ENCODE data around the gene PFKFB4. TPM values are rescaled to one million over a fixed set of nuclear protein-coding genes. Genes with fewer than 3 reads are reported as not detected.

Gene PFKFB4
- 2.4 TPM for total RNA-seq
- long read RNA-seq, partial matches to known transcripts: 0 of 1 reads
- long read RNA-seq, other reads (novel, unspliced or antisense): 1 of 1 reads

DNA sequence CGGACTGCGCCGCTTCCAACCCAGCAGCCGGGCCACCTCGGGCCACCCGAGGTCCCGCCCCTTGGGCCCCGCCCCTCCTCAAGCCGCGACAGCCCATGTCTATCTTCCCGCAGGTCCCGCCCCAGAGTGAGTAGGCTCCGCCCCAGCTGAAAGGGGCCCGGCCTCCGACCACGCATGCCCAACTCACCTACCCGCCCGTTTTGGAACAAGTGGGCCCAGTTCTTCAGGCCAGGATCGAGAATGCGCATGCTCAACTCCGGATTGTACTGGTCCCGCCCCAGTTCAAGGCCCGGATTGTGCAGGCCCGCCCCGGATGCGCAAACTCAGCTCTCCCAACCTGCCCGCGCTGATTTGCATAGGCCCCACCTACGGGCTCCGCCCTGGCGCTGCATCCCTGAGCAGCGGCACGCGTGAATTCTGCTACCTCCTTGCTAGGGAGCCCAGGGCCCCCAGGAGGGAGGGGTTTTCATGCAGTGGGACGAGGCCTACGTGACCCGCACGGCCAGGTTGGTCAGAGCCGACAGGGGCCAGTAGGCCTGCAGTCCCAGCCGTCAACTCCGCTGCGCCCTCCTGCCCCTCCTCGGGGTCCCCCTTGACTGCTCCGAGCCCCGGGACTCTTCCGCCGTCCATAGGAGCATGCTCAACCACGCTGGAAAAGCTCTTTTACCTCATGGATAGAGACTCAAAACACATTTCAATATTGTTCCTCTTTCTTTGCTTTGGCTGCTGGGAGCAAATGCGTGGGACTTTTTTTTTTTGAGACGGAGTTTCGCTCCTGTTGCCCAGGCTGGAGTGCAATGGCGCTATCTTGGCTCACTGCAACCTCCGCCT lies at the start of gene PFKFB4:
Gene PFKFB4 (minus strand): TSS at position 8 of the 831 bp plus-strand sequence. CDS start 26 bp downstream, outside the sequence.
- intact Hi-C loops (cut with DNase I): loop anchor here (2.0 kb wide), 2 partner anchors 52 to 78 kb away; partner anchors contain the start of genes SLC26A6 and UQCRC1
- peak; percentile 94 for ATAC-seq
- DNase-seq (ENCODE audit: missing footprints): peak; percentile 99

DNA sequence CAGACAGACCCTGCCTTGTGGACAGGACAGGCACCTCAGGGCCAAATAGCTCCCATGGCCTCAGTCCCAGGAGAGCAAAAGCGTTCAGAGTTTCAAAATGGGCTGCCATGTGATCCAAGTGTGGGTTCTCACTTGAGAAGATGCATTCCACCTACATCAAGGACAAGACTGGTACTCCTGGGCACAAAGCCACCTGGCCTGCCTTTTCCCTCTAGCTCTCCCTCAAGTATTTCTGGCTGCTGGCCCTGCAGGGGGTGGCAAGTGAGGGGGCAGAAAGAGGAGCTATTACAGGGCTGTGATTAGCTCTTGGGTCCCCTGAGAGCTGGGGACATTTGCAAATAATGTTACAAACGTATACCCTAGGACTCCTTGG lies 45.0 kb upstream of the PFKFB4 start:
- peak; percentile 86 for DNase-seq (ENCODE audit: missing footprints)
- intact Hi-C loops (cut with DNase I): no loop called here
- ATAC-seq: peak; percentile 45

DNA sequence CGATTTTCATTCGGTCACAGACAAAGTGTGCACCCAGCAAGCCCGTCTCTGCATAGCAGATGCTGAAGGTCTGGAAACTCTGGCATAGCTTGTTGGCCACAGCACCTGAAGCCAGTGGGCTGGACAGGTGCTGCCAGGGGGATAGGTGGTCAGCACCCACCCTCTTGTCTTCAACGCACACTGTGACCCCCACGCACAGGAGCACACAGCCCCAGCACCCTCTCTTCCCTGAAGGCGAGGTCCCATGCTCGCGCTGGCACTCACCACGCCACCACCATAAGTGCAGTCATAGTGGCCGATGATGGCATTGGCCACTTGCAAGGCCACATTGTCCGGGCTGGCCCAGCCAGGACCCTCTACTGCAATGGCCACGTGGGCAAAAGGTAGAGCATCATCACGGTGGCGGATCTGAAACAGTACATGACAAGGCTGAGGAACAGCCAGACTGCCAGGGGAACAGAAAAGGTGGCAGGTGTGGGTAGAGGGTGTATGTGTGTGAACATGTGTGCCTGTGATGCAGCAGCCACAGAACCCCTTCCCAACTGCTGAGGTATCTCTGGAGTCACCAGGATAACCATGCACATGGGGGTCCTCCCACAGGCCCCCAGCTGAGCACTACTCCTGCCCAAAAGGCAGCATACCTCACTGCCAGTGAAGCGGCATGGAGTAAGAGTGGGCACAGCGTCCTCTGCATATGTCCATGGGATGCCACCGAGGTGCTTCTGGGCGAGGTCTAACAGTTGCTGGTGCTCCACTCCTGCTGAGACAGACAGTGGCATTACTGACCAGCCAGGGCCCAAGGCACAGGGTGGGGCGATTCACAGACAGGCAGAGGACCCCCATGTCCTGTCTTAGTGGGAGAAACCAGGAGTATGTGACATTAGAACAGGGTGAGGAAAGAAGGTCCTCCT lies 44.4 kb upstream of the PFKFB4 start:
- DNase-seq (ENCODE audit: missing footprints) (peak; percentile 55), ATAC-seq (no peak)
- intact Hi-C loops (cut with DNase I): no loop called here

DNA sequence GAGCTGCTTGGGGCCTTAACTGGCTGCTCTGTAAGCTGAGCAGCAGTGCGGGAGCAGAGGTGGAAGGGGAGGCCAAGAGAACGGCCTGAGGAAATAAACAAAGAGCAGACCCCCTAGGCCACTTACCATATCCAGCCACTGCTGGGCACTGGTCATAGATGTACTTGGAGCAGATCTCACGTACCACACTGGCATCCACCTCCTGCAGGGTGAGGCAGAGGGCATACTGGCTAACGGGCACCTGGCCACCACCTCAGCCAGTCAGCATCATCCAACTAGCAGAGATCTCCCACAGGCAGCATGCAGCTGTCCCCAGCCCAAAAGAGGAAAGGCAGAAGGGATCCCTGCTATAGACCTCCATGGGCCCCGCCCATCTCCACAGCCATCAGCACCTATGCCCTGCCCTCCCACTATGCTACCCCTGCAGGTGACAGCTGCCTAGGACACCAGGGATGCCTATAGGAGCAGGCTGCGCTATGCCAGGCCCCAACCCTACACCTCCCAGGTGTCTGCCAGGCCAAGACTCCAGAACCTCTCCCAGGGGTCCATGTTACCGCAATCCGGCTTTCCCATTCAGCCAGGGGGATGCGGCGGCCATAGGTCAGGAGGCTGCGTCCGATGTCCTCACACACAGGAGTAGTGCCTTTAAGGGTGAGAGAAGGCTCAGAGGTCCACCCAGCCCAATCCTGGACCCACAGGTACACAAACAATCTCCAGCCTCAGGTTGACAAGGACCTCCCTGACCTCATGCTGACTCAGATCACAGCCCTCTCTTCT lies 43.1 kb upstream of the PFKFB4 start:
- ATAC-seq (no peak), DNase-seq (ENCODE audit: missing footprints) (peak; percentile 53)
- intact Hi-C loops (cut with DNase I): loop anchor here (2.0 kb wide), 1 partner anchor 41 kb away; no protein-coding TSS in a partner anchor

DNA sequence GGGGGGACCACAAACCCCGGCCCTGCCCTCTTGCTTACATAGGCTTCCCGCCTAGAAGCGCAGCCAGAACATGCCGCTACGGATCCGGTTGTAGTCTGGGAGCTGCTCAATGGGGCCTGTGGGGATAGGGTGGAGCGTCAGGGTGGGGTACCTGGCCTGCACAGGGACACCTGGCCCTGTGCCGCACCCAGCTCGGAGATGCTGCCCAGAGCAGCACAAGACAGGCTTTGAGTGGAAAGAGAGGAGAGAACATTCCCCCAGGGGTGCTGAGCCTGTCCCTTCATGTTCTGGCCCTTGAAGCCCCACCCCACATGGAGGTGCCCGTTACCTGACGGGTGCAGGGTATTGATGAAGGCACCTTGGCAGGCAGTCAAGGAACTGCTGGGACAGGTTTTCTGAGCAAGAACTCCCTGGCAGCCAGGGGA lies 42.5 kb upstream of the PFKFB4 start:
- ATAC-seq: no peak
- intact Hi-C loops (cut with DNase I): loop anchor here (2.0 kb wide), 1 partner anchor 40 kb away; no protein-coding TSS in a partner anchor
- DNase-seq (ENCODE audit: missing footprints): peak; percentile 59

DNA sequence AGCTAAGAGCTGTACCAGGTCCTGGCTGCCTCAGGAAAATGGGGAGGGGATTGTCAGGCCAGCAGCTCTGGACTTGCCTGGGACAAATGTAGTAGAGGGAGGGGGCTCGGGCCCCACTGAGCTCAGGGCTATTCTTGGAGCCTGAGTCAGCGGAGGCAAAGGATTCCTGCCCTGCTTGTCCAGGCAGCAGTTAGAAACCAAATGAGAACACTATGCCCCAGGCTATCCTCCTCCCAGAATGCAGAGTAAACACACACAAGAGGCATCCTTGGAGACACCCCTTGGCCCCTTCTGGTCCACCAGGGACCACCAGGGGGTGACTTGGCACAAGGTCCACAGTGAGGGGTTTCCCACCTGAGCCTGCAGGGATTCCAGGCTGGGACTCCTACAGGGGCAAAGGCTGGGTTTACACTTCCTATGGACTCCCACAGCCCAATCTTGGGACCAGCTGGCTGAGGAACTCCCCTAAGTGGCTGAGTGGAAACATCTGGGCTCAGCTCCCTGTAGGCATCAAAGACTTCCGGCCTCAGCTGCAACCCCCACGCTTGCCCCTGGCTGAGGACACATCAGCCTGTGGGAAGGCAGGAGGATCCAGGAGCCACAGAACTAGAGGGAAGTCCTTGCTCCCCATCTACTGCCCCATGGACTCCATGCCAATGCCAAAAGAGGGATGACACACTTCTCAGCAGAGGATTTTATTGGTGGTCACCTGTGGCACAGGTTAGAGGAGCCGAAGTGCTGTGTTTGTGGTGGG lies 41.9 kb upstream of the PFKFB4 start:
- ATAC-seq (peak; percentile 80), DNase-seq (ENCODE audit: missing footprints) (peak; percentile 74)
- intact Hi-C loops (cut with DNase I): loop anchor here (2.0 kb wide), 1 partner anchor 40 kb away; no protein-coding TSS in a partner anchor

DNA sequence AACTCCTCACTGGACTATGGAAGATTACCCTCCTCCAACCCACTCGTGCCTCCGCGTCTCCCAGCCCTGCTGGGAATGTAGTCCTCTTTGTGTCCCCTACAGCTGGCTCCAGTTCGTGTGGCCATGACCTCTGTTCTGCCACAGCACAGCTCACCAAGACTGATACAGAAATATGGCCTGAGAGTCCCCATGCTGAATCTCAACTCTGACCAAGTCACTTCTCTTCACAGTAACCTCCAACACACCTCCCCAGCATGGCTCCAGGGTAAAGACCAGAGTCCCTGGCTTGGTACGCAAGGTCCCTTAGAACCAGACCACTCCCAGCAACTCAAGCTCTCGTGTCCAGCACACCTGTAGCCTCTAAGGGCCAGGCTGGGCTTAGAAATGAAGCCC lies 40.8 kb upstream of the PFKFB4 start:
- intact Hi-C loops (cut with DNase I): no loop called here
- DNase-seq (ENCODE audit: missing footprints) (peak; percentile 43), ATAC-seq (no peak)

DNA sequence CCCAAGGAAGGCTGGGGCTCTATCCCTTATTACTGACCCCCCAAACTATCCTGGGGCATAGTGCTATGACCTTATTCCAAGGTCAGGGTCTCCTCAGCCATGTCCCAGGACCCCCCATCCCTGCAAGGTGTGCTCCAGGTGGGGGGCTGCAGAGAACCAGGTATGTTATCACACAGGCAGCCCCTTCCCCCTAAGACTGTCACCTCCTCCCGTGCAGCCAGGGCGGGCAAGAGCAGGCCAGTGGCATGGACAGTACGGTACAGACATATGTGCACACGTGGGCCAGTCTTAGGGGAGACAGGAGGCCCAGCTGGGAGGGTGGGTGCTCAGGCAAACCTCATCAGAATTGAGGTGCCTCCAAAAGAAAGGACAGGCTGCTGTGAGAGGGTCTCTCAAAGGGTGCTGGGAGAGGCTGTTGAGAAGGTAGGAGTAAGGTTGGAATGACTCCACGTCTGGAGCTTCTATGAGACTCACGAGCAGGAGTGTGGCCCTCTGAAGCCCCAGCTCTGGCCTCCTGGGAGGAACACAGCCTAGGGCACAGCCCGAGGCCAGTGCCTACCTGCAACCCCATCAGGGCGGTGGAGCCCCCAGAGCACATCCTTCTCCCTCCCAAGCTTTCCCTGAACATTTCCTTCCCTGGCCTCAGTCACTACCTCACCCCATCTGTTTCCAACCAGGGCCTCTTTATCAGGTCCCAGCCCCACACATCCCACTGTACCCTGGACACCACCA lies 40.2 kb upstream of the PFKFB4 start:
- DNase-seq (ENCODE audit: missing footprints) (peak; percentile 40), ATAC-seq (no peak)
- intact Hi-C loops (cut with DNase I): no loop called here

DNA sequence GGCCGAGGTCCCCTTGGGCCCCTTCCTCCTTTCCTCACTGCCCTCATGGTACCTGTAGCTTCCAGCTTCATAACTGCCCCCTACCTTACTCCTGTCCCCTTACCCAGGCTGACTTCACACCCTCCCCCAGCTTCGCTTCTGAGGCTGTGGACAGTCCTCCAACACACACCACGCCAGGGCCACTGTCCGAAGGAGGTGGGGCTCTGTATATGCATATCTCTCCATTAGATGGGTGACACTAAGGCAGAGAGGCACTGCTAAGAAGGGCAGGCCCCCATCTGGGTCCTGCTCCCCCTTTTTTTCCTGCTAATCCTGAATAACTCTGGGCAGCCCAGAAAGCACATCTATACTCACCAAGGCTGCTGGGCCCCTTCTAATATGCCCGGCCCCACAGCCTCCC lies 39.6 kb upstream of the PFKFB4 start:
- no peak for ATAC-seq
- intact Hi-C loops (cut with DNase I): no loop called here
- DNase-seq (ENCODE audit: missing footprints): peak; percentile 32

DNA sequence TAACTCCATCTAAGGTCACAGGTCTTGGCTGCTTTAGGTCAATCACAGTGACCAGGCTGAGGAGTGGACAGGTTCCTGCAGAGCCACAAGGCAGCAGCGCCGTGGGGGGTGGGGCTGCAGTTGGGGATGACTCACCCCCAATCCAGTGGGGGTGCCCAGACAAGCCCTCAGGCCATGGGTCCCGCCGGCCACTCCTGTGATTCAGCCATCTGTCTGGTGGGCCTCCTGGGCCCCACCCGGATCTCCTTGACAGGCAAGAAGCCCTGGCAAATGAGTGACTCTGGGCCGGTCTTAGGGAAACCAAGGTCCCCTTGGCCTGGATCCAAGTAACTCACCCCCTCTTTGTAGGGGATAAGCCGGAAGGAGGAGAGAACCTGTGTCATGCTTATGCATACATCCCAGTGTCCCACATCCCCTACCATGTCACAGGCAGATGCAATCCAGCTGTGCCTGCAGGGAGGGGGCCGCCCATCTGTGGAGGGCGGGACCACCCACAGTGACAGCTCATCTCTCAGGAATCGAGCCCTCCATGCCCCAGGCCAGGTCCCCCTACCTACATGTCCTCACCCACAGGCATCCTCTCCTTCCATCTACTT lies 39.0 kb upstream of the PFKFB4 start:
- intact Hi-C loops (cut with DNase I): no loop called here
- no peak for ATAC-seq

DNA sequence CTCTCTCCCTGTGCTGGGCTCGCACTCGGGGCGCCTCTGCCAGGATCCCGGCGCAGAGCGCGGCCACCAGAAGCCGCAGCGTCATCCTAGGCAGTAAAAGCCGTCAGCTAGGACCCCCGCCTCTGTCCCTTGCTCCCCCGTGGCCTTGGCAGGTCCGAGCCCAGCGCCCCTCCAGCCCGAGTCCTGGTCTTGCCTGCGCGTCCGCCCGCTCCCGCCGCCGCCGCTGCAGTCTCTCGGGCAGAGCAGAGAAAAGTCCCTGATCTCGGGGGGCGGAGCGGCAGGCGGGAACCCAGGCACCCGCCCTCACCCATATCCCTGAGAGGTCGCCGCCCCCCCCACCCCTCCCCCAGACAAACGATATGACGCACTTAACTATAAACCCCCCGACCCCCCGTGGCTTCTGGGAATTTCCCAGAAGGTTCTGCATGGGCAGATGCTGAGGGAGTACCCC lies 38.5 kb upstream of the PFKFB4 start, which contains the start of gene COL7A1:
Gene COL7A1 (minus strand): TSS at position 255 of the 451 bp plus-strand sequence. CDS start 170 bp downstream, at position 85.
- DNase-seq (ENCODE audit: missing footprints) (peak; percentile 64), ATAC-seq (no peak)
- intact Hi-C loops (cut with DNase I): no loop called here

More for the DNA sequence above, 39.0 kb upstream of the PFKFB4 start:
- DNase-seq (ENCODE audit: missing footprints): peak; percentile 63

DNA sequence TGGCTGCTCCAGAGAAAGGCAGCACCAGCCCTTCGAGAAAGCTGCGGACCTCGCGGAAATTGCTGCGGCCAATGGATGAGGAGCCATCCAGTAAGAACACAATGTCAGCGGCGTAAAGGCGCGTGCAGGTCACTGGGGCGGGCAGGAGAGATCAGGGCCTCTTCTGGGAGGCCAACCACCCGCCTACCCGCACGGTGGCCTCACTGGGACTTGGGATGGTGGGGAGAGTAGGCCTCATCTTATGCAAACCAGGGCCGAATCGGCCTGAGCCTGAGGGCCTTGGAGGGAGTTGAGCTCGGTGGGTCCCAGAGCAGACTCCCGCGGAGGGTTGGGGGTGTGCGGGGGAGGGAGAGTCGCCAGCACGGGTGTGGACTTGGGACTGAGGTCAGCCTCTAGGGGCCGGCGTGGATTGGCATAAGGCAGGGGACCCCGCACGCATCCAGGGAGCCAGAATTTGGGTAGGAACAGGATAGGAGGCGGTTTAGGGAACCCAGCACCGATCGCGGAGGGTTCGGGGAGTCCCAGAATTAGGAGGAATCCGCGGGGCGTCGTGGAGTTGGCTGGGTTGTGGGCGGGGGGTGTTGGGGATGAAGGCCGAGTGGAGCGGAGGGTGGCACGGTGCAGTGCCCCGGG lies 37.9 kb upstream of the PFKFB4 start:
- intact Hi-C loops (cut with DNase I): no loop called here
- ATAC-seq (no peak), DNase-seq (ENCODE audit: missing footprints) (peak; percentile 20)

DNA sequence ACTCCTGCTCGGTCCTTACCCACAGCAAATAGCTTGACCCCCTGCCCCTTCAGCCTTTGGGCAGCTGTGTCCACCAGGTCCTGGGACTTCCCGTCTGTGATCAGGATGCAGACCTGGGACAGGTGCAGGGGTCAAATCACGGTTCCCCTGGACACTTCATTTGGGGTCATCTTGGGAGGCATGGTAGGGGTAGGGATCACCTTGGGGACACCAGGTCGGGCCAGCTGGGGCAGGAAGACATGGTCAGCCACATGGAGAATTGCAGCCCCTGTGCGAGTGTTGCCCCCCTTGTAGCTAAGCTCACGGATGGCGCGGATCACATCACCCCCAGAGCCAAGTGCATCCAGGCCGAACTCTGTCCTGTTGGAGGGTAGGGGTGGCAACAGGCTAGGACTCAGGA lies 36.7 kb upstream of the PFKFB4 start:
- DNase-seq (ENCODE audit: missing footprints) (peak; percentile 31), ATAC-seq (no peak)
- intact Hi-C loops (cut with DNase I): no loop called here

DNA sequence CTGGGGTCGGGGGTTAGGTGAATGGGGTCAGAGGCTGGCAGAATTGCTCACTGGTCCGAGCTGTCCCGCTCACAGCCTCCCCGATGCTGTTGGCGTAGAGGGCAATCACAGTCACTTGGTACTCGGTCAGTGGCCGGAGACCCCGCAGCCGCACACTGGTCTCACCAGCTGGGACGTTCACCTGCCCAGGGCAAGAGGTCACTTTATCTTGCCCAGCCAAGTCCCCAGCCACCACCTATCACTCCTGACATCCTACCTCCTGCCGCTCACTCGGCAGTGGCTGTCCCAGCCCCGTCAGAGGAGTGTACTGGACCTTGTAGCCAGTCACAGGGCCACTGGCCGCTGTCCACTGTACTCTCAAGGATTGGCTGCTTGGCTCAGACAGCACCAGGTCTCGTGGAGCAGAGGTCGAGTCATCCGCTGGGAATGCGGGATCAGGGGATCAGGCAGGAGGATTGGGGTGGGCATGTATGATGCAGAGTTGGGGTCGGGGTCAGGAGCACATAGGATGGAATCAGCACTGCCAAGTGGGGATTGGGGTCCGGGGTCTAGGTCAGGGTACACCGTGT lies 36.0 kb upstream of the PFKFB4 start:
- ATAC-seq (no peak), DNase-seq (ENCODE audit: missing footprints) (peak; percentile 54)
- intact Hi-C loops (cut with DNase I): no loop called here

DNA sequence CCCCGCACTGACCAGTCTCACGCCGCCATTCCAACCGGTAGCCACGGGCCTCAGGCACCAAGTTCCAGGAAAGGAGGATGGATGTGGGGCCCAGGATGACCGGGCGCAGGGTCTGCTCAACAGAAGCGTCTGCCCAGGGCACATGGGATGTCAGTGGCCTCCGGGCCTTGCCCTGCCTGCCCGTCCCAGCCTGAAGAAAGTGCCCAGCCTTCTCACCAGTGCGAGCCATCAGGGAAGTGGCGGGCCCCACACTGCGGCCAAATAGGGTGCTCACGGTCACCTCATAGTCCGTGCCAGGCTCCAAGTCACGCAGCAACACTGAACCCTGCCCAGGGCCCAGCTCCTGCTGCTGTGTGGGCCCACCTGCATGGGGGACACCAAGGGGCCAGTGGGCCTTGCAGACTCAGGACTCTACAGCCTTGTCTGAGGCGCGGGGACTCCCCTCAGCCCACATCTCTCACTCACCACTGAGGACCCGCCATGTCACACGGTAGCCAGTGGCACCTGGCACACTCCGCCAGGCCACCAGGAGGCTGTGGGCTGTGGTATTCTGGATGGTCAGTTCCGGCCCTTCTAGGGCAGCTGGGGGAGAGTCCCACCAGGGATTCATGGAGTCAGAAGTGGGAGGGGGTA lies 35.4 kb upstream of the PFKFB4 start:
- intact Hi-C loops (cut with DNase I): no loop called here
- no peak for ATAC-seq

More for the DNA sequence above, 35.4 kb upstream of the PFKFB4 start:
- peak; percentile 47 for DNase-seq (ENCODE audit: missing footprints)

All from Right ventricle myocardium inferior (tissue), 1 donor.